B cell (primary cell): Measurements from ENCODE around the gene UBR7. TPM values are rescaled to one million over a fixed set of nuclear protein-coding genes. Genes with fewer than 3 reads are reported as not detected.

Source experiments
- ATAC-seq: fragments of 200-7000 bp; cut with Tn5 transposase; one replicate; pipeline ENCODE4 v1.10.0; 2021; ENCODE audit warnings: low read depth, mild to moderate bottlenecking, moderate number of reproducible peaks, moderate library complexity
- CTCF ChIA-PET: fragments of 350-600 bp; sonication (Branson Sonifier 250); formaldehyde crosslinking; loops from one replicate; lab custom pipeline; 2021; ENCODE audit warnings: antibody characterized with exemption, inconsistent platforms; lab: Charles Lee
- POLR2A ChIA-PET: fragments of 350-600 bp; sonication (Branson Sonifier 250); formaldehyde crosslinking; loops from one replicate; lab custom pipeline; 2021; ENCODE audit warnings: antibody characterized with exemption; lab: Charles Lee
- DNase-seq: peaks from one replicate; pipeline ENCODE4 v3.0.0; 2013
- H2AFZ ChIP-seq: 2 replicates; pipeline ENCODE4 v1.6.1; 2012; ENCODE audit warnings: mild to moderate bottlenecking, low read depth, low read length; ENCODE audit not compliant: insufficient read depth, poor library complexity, severe bottlenecking
- H3K27ac ChIP-seq, 2 donors: 1 replicate in 1 of 2; 2 replicates in 1 of 2; pipeline ENCODE4 v1.5.1; 2012 to 2013; ENCODE audit warnings: low read length in 2 of 2, mild to moderate bottlenecking in 2 of 2, moderate library complexity in 1 of 2
- H3K27me3 ChIP-seq, 4 experiments: fragments of 200-600 bp in 1 of 4; sonication (generic) in 1 of 4; replicated peaks in 1 of 4; 1 replicate in 2 of 4; 2 replicates in 2 of 4; pipeline versions ENCODE4 v1.6.1 to v1.7.0; 2013 to 2016; ENCODE audit warnings: low read length in 3 of 4, mild to moderate bottlenecking in 2 of 4, mixed read lengths in 1 of 4, moderate library complexity in 1 of 4; ENCODE audit not compliant: insufficient read depth in 4 of 4, control insufficient read depth in 3 of 4; ENCODE audit errors: control extremely low read depth in 1 of 4
- H3K36me3 ChIP-seq, 2 experiments: replicated peaks in 1 of 2; 1 replicate in 1 of 2; 2 replicates in 1 of 2; pipeline versions ENCODE4 v1.6.1 to v1.7.1; 2013; ENCODE audit warnings: low read length in 1 of 2; ENCODE audit not compliant: insufficient read depth in 2 of 2, control insufficient read depth in 1 of 2; ENCODE audit errors: control extremely low read depth in 1 of 2, extremely low read depth in 1 of 2
- H3K4me1 ChIP-seq, 2 donors: fragments of 200-600 bp in 1 of 2; sonication (generic) in 1 of 2; 1 replicate in 1 of 2; 2 replicates in 1 of 2; pipeline versions ENCODE4 v1.5.1 to v1.6.1; 2013 to 2017; ENCODE audit warnings: low read length in 2 of 2; ENCODE audit not compliant: control insufficient read depth in 2 of 2, insufficient read depth in 2 of 2
- H3K4me2 ChIP-seq: replicated peaks from 2 replicates; pipeline ENCODE3; 2012; ENCODE audit warnings: mild to moderate bottlenecking, low read depth, low read length; ENCODE audit not compliant: poor library complexity, severe bottlenecking
- H3K4me3 ChIP-seq, 5 experiments: fragments of 200-600 bp in 1 of 5; sonication (generic) in 1 of 5; 1 replicate in 3 of 5; 2 replicates in 2 of 5; pipeline versions ENCODE4 v1.5.1 to v1.7.0; 2011 to 2016; ENCODE audit warnings: low read length in 4 of 5, mild to moderate bottlenecking in 4 of 5, low read depth in 2 of 5, control low read depth in 1 of 5, moderate library complexity in 1 of 5; ENCODE audit not compliant: insufficient read depth in 1 of 5; ENCODE audit errors: control extremely low read depth in 1 of 5, extremely low read depth in 1 of 5
- H3K79me2 ChIP-seq: fragments of 200-600 bp; sonication (generic); one replicate; pipeline ENCODE4 v1.6.0; 2016; ENCODE audit warnings: low read length; ENCODE audit not compliant: control insufficient read depth, insufficient read depth
- H3K9ac ChIP-seq: fragments of 200-600 bp; sonication (generic); 2 replicates; pipeline ENCODE4 v1.6.1; 2017; ENCODE audit warnings: mild to moderate bottlenecking, low read length, moderate library complexity
- H3K9me3 ChIP-seq, 3 donors: one replicate each; pipeline versions ENCODE4 v1.6.1 to v1.7.1; 2013; ENCODE audit warnings: low read length in 2 of 3; ENCODE audit not compliant: control insufficient read depth in 2 of 3, insufficient read depth in 1 of 3; ENCODE audit errors: control extremely low read depth in 1 of 3
- H4K20me1 ChIP-seq: 2 replicates; pipeline ENCODE4 v1.6.0; 2012; ENCODE audit warnings: mild to moderate bottlenecking, low read length; ENCODE audit not compliant: insufficient read depth, control insufficient read depth, poor library complexity, severe bottlenecking
- H3K27ac Mint-ChIP-seq: one replicate; pipeline ENCODE4 v1.8.0; 2021; ENCODE audit warnings: mixed read lengths
- H3K27me3 Mint-ChIP-seq: one replicate; pipeline ENCODE4 v1.8.0; 2021; ENCODE audit warnings: mixed read lengths
- H3K4me1 Mint-ChIP-seq: one replicate; pipeline ENCODE4 v1.8.0; 2021; ENCODE audit warnings: mixed read lengths
- H3K4me3 Mint-ChIP-seq: one replicate; pipeline ENCODE4 v1.8.0; 2021; ENCODE audit warnings: mixed read lengths
- H3K9me3 Mint-ChIP-seq: one replicate; pipeline ENCODE4 v1.8.0; 2022; ENCODE audit warnings: mixed read lengths; ENCODE audit not compliant: insufficient read depth
- EZH2 ChIP-seq: IDR thresholded peaks from 2 replicates; pipeline ENCODE4 v1.6.1; 2012; ENCODE audit warnings: borderline replicate concordance, low read depth, mild to moderate bottlenecking, moderate library complexity, low read length; ENCODE audit not compliant: insufficient read depth, poor library complexity, severe bottlenecking
- WGBS: methylation state at CpG from one replicate; pipeline ENCODE4 v1.1.5; 2013; ENCODE audit warnings: missing lambda C conversion rate; ENCODE audit not compliant: insufficient coverage; 5-methylcytosine and 5-hydroxymethylcytosine counted together
- intact Hi-C: fragments of 100-400 bp; cut with micrococcal nuclease; formaldehyde crosslinking; loops from one replicate; pipeline ENCODE4 v1.10.0; 2022
- polyA plus RNA-seq: library from polyadenylated mRNA; depleted of rRNA; stranded (reverse); fragments of >200 nt; gene quantifications from 2 replicates; pipeline ENCODE4 v1.2.3, GENCODE V29; 2012
- total RNA-seq, 2 donors: library from RNA; stranded (reverse); fragments of 120-200 nt in 1 of 2; gene quantifications; 1 replicate in 1 of 2; 2 replicates in 1 of 2; pipeline versions ENCODE4 v1.2.3 to v1.2.4, GENCODE V29; 2013 to 2022
- TF ChIP-seq, protein P1 (sequence below): fragments of 200-600 bp; IDR thresholded peaks from one replicate; pipeline ENCODE4 v1.8.0; 2022; ENCODE audit warnings: antibody characterized with exemption, mild to moderate bottlenecking

The UBR7 gene
- total and polyA plus RNA-seq, 2 donors (not counting 1 experiment from before 2014, with no cell fraction given) = 11.3 to 17.3 TPM

DNA sequence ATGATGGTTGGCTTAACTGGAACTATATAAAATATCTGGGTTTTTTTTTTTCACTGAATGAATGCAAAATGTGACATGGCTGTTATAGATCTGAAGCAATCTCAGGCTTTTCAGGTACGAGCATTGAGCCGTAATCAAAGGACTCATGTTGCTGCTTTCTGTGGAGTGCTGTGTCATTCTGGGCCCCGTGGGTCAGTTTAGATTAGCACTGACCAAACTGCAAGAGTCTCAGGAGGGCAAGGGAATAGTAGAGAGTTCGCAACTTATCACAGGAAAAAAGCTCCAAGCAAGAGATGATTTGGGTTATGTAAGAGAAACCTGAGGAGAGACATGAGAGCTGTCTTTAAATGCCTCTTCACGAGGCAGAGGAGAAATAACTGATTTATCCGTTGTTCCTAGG lies 59.1 kb downstream of the UBR7 start:
- H3K9me3 Mint-ChIP-seq = no peaks in the 10 kb centered on the region
- H3K4me1 ChIP-seq = no peaks in the 10 kb centered on the region
- peaks cover 12 to 30% of the 10 kb centered on the region in 2 experiments for H3K36me3 ChIP-seq
- H4K20me1 ChIP-seq = no peaks in the 10 kb centered on the region
- DNase-seq (no peak), ATAC-seq (no peak)
- no peak overlapping the region for H3K4me2 ChIP-seq
- no peaks in the 10 kb centered on the region for H3K27me3 ChIP-seq
- H3K27ac Mint-ChIP-seq = no peak overlapping the region
- POLR2A ChIA-PET = no interaction called here
- H3K79me2 ChIP-seq = no peaks in the 10 kb centered on the region
- no peak overlapping the region for H3K27ac ChIP-seq
- H3K4me3 Mint-ChIP-seq = no peak overlapping the region
- no peaks in the 10 kb centered on the region for H3K27me3 Mint-ChIP-seq
- H3K9me3 ChIP-seq = no peaks in the 10 kb centered on the region
- no peak for TF ChIP-seq EZH2
- TF ChIP-seq, protein P1, sequence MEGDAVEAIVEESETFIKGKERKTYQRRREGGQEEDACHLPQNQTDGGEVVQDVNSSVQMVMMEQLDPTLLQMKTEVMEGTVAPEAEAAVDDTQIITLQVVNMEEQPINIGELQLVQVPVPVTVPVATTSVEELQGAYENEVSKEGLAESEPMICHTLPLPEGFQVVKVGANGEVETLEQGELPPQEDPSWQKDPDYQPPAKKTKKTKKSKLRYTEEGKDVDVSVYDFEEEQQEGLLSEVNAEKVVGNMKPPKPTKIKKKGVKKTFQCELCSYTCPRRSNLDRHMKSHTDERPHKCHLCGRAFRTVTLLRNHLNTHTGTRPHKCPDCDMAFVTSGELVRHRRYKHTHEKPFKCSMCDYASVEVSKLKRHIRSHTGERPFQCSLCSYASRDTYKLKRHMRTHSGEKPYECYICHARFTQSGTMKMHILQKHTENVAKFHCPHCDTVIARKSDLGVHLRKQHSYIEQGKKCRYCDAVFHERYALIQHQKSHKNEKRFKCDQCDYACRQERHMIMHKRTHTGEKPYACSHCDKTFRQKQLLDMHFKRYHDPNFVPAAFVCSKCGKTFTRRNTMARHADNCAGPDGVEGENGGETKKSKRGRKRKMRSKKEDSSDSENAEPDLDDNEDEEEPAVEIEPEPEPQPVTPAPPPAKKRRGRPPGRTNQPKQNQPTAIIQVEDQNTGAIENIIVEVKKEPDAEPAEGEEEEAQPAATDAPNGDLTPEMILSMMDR = no peak
- peaks cover 6% of the 10 kb centered on the region for H3K4me1 Mint-ChIP-seq
- H2AFZ ChIP-seq = no peak overlapping the region
- CTCF ChIA-PET = interaction anchor here (0.6 kb wide), 1 partner anchor 121 kb away, joined by 5 read pairs; no protein-coding TSS in a partner anchor
- H3K9ac ChIP-seq = no peak overlapping the region
- intact Hi-C loops = no loop called here
- WGBS = 94% methylated on average over 4 of the region's 6 CpGs
- H3K4me3 ChIP-seq = no peak overlapping the region

DNA sequence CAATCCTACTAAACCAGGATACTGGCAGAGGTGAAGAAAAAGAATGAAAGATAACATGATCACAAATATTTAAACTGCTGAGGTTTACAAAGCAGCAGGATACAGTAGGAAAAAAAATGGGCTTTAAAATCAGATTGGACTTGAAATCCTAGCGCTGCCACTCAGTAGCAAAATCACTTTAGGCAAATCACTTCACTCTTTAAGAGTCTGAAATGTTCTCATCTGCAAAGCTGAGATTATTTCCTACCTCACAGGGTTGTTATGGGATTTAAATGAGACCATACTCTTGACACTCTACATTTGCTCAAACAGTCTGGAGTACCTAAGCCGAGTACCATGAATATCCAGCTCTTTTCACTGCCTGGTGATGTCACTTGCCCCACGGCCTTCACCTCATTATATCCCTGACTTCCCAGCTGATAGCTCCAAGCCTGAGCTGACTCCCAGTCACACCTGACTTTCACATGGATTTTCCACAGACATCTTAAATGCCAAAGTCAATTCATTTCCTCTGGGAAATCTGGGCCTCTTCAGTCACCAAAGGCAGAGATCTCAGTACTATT lies 60.2 kb downstream of the UBR7 start:
- TF ChIP-seq EZH2 = no peak
- TF ChIP-seq, protein P1 = no peak
- DNase-seq = no peak
- H3K27ac Mint-ChIP-seq = no peak overlapping the region
- H3K4me3 Mint-ChIP-seq = no peak overlapping the region
- ChIA-PET POLR2A (no interaction called here), CTCF (interaction anchor here (0.6 kb wide), 1 partner anchor 770 kb away, joined by 3 read pairs; no protein-coding TSS in a partner anchor)
- H3K4me1 Mint-ChIP-seq = peaks cover 6% of the 10 kb centered on the region
- no peaks in the 10 kb centered on the region for H3K4me1 ChIP-seq
- no peaks in the 10 kb centered on the region for H3K9me3 ChIP-seq
- intact Hi-C loops = no loop called here
- H3K36me3 ChIP-seq = peaks cover 10 to 24% of the 10 kb centered on the region in 2 experiments
- H3K4me3 ChIP-seq = no peak overlapping the region
- H4K20me1 ChIP-seq = no peaks in the 10 kb centered on the region
- no peaks in the 10 kb centered on the region for H3K27me3 ChIP-seq
- H3K4me2 ChIP-seq = no peak overlapping the region
- H3K9me3 Mint-ChIP-seq = no peaks in the 10 kb centered on the region
- no peaks in the 10 kb centered on the region for H3K79me2 ChIP-seq
- no peak overlapping the region for H2AFZ ChIP-seq
- H3K9ac ChIP-seq = no peak overlapping the region
- WGBS = 100% methylated on average over 2 of the region's 3 CpGs
- no peaks in the 10 kb centered on the region for H3K27me3 Mint-ChIP-seq
- ATAC-seq = no peak
- H3K27ac ChIP-seq = no peak overlapping the region
